Left renal pelvis (tissue), 4 donors: Measurements from ENCODE around the gene FHIT. TPM values are rescaled to one million over a fixed set of nuclear protein-coding genes. Genes with fewer than 3 reads are reported as not detected.

Experiments
- DNase-seq, 4 donors: peaks; one replicate each; pipeline ENCODE4 v3.0.0-alpha.2; 2013; ENCODE audit warnings: low read depth in 4 of 4, low spot score in 3 of 4
- polyA plus RNA-seq, 4 donors: library from polyadenylated mRNA; unstranded; fragments of 120-200 nt; gene quantifications; one replicate each; pipeline ENCODE4 v1.2.1, GENCODE V29; 2013; ENCODE audit not compliant: insufficient read length in 4 of 4

Gene FHIT
- polyA plus RNA-seq, 4 donors, result 5.4 to 30.1 (median 23.5) TPM

DNA sequence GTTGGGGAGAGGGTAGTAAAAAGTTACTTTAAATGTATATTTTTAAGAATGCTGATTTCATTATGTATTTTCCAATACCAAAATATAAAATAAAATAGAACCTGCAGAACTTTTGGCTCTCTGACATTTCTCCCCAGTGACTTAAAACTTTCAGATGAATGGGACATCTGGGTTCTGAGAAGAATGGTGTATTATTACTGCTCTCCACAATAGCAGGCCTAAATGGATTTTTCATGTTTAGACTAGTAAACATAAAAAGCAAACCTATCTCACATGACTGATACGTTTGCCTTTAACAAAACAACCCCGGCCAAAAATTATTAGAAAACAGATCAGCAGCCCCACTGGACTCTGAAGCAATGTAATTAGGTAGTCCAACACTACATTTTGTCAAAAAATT lies 73.8 kb downstream of the FHIT start:
- DNase-seq, result no peak

DNA sequence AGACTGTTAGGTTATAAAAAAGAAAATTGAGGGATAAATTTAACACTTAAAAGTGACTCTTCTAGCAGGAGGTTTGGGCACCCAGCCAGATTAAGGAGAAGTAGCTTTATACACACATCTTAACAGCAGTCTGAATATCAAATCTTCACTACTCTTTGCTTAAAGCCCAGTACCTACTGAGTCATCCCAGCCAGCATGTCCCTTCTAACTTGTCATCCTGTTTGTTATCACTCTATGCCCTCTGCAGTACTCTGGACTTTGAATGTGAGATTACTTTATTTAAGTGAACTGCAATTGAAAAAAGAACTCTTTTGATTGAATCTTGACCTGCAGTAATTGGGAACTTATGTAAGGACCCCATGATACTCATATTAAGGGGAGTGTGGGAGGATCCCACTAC lies 77.6 kb downstream of the FHIT start:
- no peak for DNase-seq

DNA sequence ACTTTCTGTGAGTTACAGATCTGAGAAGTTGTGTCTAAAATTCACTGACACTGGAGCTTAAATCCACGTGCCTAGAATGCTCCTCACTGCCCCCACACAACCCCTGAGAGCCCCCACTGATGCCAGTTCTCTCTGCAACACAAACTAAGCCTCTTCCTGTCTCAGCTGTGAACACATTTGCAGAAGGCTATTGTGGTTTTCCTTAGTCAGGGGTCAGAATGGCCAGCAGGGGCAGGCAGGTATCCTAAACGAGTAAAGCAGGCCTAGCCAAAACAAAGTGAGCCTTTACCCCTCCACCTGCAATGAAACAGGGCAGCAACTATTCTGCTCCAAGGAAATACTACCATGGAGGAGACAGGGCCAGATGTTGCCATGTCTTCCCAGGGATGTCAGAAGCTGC lies 78.6 kb downstream of the FHIT start:
- DNase-seq, result no peak

DNA sequence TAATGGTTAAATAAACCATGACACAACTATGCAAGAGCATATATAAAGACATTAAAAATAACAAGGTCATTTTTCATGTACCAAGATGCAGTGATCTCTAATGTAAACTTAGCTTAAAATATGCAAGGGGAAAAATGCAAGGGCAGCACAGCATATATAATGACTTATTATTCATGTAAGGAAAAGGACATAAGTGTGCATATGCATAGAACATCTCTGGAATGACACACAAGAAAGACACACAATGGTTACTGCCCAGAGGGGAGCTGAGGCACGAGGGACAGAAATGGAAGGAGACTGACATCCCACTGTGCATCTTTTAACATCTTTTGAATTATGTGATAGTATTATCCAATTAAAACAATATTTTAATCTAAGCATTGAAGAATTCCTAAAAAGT lies 79.0 kb downstream of the FHIT start:
- DNase-seq, result no peak

DNA sequence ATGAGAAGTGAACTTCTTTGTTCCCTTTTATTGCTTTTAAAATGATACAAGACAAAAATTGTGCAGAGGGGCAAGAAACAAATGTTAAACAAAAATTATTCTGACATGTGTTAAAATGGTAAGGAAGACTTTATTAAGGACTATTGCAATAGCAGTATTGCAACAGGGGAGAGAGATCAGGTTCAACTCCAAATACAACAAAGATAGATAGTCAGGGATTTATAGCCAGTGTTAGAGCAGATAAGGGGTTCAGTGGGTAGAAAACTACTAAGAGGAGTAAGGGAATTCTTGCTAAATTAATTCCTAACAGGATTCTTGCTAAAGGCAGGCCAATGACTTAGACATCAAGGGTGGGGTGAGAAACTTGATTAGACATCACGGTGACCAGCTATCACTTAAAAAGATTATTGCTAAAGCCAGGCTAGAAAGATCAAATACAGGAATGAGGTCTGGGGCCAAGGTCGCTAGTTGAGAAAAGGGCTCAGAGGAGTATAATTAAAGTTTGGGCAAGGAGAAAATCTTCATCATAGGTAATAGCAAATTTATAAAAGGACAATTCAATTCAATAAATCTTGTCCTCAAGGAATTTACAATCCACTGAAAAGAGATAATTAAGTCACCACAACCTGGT lies 81.5 kb downstream of the FHIT start:
- no peak for DNase-seq

DNA sequence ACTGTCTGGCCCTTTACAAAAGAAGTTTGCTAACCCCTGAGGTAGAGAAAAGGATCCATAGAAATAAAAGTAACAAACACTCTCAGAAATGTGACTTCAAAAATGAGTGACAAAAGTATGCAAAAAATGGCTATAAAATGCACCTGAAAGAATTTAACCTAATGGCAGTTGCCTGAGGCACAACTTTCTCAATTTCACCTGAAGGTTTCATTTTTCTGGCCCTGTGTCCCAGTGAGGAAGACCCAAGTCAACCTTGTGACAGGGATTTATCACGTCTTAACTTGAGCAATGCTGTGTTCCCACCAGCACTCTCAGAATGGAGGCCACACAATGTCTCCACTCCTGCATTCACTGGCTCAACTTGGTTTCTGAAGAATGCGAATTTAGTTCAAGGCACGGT lies 83.0 kb downstream of the FHIT start:
- no peak for DNase-seq

DNA sequence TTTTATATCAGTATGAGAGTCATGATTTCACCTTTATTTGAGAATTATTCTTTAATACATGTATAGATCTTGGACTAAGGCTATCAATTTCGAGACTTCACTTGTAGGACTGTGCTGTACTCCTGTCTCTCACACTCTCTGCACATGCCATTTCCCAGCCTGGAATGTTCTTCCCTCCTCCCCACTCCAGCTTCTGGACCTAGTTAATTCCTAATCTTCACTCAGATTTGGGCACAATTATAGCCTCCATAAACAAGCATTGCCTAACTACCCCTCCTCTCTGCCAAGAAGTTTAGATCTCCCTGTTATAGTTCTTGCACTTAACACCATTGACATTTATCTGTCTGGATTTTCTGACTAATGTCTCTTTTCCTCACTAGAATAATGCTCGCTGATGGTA lies 88.3 kb downstream of the FHIT start:
- no peak for DNase-seq

DNA sequence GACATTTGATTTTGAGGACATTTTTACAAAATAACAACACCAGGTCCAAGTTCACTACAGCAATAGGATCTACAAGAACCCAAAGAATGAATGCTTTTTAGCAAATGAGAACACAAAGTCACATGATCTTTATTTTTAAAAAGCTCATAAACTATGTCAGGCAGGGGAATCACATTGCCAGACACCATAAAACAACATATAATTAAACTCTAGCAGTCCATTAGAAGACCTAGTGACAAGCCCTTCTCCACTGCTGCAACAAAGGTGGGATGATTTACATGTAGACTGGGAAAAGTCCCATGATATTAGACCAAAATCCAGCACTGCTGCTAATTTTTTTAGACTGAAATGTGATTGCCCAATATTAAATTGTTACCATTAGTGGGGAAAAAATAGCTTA lies 92.6 kb downstream of the FHIT start:
- DNase-seq, result no peak

DNA sequence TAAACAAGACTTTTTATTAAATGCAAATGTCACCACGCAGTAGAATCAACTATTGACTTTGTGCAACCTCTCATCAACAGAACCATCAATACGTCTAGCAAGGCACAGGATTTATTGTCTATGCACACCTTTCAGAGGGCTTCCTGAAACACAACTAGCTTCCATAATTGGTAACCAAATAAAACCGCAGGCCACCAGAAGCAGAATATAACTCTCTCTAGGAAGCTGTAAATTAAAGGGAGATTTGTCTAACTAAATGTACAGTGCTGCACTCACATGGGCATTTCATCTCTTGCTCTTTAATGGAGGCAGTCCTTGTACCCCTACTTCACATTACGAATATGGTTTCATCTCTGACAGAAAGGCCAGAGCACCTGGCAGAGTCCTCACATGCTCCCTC lies 93.0 kb downstream of the FHIT start:
- DNase-seq, result no peak

DNA sequence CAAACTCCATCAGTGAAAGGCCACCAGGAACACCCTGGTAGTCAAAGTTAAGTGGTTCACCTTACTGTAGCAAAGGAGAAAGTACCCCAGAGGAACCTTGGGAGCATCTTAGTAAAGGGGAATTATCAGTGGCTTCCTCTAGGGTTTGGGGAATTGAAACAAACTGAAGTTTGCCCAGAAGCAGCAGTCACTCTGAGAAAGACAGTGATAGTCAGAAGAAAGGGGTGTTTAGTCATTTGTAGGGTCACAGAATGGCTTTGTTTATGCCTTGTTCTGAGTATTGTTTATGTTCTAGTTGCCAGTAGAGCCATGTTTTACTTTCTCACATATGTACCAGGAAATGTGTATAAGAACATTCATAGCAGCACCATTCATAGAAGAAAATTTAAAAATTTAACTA lies 93.8 kb downstream of the FHIT start:
- DNase-seq, result no peak

DNA sequence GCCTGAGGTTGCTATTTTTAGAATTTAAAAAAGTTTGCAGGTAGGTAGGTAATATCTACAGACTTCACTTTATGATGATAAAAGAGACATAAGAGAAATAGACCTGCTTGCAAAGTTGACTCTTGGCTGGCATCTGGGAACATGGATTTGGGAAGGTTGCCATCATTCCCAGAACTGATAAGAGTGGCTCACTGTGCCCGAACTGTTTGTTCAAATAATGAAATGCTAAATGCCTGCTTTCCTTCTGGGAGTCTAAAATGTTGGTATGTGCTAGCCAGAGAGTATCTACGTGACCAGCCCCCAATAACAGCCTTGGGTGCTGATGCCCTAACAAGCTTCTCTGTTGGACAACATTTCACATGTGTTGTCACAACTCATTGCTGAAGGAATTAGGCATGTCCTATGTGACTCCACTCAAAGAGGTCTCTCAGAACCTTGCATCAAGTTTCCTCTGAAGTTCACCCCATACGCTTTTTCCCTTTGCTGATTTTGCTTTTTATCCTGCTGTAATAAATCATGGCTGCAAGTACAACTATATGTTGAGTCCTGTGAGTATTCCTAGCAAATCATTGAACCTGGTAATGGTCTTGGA lies 95.5 kb downstream of the FHIT start:
- DNase-seq, result no peak

DNA sequence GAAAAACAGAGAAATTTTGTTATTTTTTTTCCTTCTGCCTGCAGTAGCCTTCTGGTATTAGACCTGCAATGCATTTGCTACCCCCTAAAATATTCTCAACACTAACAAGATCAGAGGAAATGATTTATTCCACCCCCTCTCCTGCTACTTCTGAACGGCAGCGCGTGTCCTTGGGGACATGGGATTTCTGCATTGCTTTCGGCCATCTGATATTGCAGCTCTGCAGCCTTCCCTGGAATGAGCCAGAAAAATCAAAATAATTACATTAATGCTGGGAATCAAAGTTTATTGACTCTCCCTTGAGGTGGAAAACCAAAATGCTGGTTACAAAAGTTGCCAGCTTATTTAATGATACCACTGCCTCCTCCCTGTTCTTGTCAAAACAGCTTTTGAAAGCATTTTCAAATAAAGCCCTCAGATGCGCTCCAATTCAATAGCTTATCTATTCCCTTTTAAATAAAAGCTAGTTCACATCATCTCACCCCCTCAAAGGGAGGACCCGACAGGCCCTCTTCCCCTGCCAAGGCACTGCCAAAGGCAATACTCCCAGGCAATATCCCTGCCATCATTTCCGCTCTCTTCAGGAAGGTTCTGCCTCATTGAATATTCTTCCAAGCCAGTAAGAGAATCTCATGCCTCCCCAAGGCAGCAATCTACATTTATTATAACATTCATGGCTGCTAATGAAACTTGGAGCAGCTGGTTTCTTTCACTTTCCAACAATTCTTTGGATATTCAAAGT lies 96.6 kb downstream of the FHIT start:
- DNase-seq, result no peak

DNA sequence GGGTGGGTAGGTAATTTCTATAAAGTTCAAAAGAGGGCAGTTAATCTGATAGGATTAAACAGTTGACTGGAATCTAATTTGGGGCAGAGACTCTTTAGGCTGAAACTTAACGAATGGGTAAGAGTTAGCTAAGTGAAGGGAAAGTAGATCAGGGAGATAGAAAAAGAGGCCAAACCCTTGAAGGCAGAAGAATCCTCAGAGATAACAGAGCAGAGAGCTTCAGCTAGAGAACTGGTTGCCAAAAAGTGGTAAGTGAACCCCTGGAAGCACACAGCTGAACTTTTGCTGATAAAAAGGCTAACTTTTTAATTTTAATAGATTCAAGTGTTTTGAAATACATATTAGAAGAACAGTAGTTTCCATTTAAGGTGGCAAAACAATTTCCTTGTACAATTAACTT lies 99.2 kb downstream of the FHIT start:
- DNase-seq, result no peak

DNA sequence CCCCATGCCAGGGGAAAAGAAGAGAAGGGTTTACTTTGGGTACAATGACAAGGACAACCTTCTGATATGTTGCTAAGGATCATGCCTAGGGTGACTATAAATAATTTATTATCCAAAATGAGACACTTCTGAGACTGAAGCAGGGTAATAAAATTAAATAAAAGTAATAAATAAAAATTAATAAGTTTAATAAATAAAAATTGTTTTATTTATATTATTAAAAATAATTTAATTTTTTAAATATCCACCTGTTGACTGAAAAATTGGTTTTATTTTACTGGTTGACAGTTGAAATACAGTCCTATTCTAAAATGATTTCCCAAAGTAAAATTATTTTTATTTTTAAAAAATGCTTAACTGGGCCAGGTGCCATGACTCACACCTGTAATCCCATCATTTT lies 102.0 kb downstream of the FHIT start:
- no peak for DNase-seq

DNA sequence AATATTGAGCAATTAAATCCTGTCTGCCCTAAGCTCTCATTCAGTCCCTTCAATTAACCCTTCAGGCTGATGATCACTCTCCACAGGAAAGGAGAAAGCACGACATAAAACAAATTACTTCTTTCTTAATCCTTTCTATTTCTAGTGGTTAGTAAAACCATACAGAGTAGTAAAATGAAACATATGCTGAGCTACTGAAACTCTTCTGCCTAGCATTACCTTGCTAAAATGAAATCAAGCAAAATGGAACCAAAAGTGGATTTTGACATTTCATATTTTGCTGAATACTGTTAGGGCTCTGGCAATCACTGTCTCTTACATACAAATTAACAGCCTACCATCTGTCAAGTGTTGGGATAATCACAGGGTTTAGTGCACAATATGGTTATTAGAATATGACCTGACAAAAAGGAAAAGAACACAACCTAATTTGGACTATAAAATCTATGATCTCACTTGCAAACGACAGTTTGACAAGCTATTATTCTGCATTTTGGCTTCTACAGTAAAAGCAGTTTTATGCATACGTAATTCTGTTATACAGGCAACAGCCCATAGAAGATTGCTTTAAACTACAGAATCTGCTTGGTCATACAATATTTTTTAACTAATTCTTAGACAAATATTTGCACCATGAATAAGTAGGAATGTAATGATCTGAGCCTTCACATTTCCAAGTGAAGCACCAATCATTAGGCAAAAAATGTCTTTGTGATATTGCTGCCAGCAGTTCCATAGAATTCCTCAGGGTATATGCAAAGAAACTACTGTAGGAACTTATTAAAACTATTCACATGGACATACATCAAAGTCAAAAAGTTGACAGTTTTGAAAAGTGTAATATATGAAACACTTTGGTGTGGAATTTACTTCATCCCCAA lies 105.0 kb downstream of the FHIT start:
- no peak for DNase-seq

DNA sequence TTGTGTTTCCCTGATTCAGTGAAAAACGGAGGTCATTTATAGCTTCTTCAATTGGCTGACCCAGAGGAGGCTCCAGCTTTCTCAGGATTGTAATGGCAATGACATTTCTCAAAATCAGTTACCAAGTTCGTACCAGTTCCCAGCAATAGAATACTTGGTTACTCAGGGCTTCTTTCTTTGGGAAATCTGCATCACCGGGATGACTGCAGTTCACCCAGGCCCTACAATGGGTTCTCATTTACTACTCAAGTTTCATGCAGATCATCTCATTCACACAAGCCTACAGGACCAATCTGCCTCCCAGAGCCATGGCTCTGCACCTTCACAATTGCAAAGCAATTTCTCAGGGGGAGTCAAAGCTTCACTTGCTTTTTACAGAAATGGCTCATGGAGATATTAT lies 109.6 kb downstream of the FHIT start:
- DNase-seq, result no peak

DNA sequence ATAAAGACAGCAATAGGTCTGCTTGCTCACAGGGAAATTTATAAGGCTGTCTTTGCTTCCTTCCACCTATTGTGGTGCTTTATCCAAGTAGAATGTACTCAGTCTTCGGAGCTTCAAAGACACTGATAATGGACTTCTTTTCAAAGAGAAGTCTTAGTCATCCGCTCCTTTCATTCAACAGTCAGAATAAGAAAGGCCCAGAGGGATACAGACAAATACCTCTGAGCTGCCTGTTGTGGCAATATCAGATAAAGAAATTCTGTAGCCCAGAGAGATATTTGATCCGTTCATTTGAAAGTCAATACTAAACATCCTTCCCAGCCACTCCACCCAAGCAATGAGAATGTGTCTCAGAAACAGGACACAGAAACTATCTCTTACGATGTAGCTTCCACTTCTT lies 110.0 kb downstream of the FHIT start:
- DNase-seq, result no peak

DNA sequence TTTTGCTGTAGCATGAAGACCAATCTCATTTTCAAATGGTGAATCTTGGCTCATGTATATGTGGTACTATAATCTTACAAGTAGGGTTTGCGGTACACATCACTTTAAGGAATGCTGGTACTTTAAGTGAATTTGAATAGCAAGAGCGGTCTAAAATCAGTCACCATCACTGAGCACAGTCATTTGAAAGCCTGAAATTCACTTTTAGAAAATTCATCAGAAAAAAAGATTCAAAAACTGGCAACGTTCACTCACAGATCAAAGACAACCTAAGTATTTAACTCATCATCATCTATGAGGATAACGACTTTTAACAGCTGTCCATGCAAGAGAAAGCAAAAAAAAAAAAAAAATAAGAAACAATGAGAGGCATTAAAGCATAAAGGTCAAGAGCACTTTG lies 111.6 kb downstream of the FHIT start:
- DNase-seq, result no peak

DNA sequence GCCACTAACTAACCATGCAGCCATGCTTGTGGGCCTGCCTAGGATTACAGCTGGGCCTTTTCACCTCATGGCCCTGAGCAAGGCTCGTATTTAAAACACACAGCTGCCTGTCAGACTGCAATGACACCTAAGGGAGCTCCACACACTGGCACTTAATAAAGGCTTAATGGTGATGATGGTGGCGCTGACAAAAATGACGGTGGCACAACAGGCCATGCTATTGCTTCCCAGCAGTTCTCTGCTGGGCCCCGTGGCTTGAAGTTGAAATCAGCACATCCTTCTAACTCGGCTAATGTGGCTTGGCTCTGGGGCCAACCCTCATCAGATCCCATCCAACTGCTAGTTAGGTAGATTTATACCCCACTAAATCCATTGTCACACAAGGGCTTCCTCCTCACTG lies 112.9 kb downstream of the FHIT start:
- DNase-seq, result no peak

DNA sequence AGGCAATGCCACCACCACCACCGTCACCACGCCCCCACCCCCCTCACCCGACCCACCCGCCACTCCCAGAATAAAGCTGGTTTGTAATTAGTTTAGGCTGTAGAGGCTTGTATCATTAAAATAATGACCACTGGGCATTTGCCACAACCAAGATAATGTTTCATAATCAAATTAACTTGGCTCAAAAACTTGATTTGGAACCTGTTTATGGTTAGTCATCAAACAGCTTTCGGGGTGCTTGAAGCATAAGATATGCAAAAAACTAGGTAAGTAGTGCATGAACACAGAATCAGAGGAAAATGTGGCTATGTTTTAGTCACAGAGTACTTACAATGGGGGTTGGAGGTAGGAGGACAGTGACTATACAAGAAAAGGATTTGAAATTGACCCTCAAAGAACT lies 115.1 kb downstream of the FHIT start:
- DNase-seq, result no peak

DNA sequence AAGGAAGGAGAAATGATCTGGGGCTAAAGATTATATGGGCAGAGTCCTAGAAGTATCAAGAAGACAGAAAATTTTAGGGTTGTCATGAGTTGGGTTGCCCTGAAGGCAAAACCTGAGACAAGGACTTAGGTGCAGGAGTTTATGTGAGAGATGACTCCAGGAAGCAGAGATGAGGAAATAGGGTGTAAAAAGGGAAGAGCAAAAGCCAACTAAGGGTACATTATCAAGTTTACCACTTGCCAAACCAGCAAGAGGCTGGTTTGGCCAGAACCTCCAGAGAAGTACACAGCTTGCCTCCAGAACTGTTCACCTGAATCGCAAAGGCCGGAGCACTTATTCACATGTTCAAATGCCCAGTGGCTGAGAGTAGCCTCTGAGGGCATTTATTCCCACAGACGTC lies 116.7 kb downstream of the FHIT start:
- no peak for DNase-seq
